ENCODE data around the gene MAPKAPK2. TPM values are rescaled to one million over a fixed set of nuclear protein-coding genes. Genes with fewer than 3 reads are reported as not detected.

The MAPKAPK2 gene
- polyA plus RNA-seq, 1 donor (not counting 4 experiments of a cell fraction or from before 2014, with no cell fraction given), result 41.5 TPM

DNA sequence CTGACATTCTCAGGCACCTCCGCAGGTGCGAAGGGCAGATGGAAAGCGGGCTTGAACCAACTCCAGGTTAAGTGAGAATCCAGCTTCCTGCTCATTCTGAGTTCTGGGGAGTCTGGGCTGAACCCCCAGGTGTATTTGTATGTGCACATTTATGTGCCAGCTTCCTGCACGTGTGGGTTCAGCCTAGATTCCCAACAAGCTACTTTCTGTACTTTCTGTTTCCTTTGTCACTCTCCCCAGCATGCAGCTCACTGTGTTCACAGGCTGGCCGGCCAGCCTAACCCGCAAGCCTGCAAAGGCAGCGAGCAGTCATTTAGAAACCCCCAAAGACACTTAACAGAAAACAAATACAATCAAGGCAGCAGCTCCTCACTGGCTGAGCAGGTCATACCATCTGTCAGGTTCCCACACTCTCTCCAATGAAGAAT lies 84.6 kb downstream of the MAPKAPK2 start:
- FAIRE-seq (no peak), DNase-seq (ENCODE audit: low read depth, low spot score) (no peak)
- no peaks in the 10 kb centered on the region for H3K9me3 ChIP-seq (ENCODE audit: control insufficient read depth, low read depth, low read length)
- H3K36me3 ChIP-seq (ENCODE audit: control insufficient read depth in 2 of 2, extremely low read depth in 1 of 2, insufficient read depth in 2 of 2, low read length in 2 of 2), result no peaks in the 10 kb centered on the region
- H3K27ac ChIP-seq (ENCODE audit: control insufficient read depth, insufficient read depth, low read length), result no peak overlapping the region
- H2AFZ ChIP-seq (ENCODE audit: control insufficient read depth, low read length), result no peak overlapping the region
- H3K79me2 ChIP-seq (ENCODE audit: control insufficient read depth, insufficient read depth, low read length), result no peaks in the 10 kb centered on the region
- no peak overlapping the region for H3K9ac ChIP-seq (ENCODE audit: control insufficient read depth, extremely low read depth, insufficient read depth, low read length)
- no peak overlapping the region for H3K4me3 ChIP-seq (ENCODE audit: control insufficient read depth in 2 of 3, extremely low read depth in 1 of 3, insufficient read depth in 2 of 3, low read depth in 1 of 3, low read length in 3 of 3)
- H3K27me3 ChIP-seq (ENCODE audit: control insufficient read depth, extremely low read depth, insufficient read depth, low read length), result peaks cover 32% of the 10 kb centered on the region
- H3K9me1 ChIP-seq (ENCODE audit: control insufficient read depth, extremely low read depth, insufficient read depth, low read length), result no peaks in the 10 kb centered on the region
- H4K20me1 ChIP-seq (ENCODE audit: control insufficient read depth, extremely low read depth, insufficient read depth, low read length), result no peaks in the 10 kb centered on the region
- peaks cover 5% of the 10 kb centered on the region for H3K4me1 ChIP-seq (ENCODE audit: control insufficient read depth, extremely low read depth, insufficient read depth, low read length)
- TF ChIP-seq, protein P1, sequence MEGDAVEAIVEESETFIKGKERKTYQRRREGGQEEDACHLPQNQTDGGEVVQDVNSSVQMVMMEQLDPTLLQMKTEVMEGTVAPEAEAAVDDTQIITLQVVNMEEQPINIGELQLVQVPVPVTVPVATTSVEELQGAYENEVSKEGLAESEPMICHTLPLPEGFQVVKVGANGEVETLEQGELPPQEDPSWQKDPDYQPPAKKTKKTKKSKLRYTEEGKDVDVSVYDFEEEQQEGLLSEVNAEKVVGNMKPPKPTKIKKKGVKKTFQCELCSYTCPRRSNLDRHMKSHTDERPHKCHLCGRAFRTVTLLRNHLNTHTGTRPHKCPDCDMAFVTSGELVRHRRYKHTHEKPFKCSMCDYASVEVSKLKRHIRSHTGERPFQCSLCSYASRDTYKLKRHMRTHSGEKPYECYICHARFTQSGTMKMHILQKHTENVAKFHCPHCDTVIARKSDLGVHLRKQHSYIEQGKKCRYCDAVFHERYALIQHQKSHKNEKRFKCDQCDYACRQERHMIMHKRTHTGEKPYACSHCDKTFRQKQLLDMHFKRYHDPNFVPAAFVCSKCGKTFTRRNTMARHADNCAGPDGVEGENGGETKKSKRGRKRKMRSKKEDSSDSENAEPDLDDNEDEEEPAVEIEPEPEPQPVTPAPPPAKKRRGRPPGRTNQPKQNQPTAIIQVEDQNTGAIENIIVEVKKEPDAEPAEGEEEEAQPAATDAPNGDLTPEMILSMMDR (optimal IDR thresholded peaks at IDR 0.05 in 1 of 3, IDR thresholded peaks at IDR 0.05 in 1 of 3, conservative IDR thresholded peaks at IDR 0.05 in 1 of 3; ENCODE audit: extremely low read depth in 1 of 3, insufficient read depth in 2 of 3, low read length in 3 of 3), result no peak
- H3K4me2 ChIP-seq (ENCODE audit: control insufficient read depth, extremely low read depth, insufficient read depth, low read depth, low read length), result no peak overlapping the region
- dilution Hi-C loops (cut with MboI; ENCODE audit: extremely low pct_ligation_motif_present, low sequenced_read_pairs), result loop anchor here (25.0 kb wide), 1 partner anchor 218 kb away; no protein-coding TSS in a partner anchor

DNA sequence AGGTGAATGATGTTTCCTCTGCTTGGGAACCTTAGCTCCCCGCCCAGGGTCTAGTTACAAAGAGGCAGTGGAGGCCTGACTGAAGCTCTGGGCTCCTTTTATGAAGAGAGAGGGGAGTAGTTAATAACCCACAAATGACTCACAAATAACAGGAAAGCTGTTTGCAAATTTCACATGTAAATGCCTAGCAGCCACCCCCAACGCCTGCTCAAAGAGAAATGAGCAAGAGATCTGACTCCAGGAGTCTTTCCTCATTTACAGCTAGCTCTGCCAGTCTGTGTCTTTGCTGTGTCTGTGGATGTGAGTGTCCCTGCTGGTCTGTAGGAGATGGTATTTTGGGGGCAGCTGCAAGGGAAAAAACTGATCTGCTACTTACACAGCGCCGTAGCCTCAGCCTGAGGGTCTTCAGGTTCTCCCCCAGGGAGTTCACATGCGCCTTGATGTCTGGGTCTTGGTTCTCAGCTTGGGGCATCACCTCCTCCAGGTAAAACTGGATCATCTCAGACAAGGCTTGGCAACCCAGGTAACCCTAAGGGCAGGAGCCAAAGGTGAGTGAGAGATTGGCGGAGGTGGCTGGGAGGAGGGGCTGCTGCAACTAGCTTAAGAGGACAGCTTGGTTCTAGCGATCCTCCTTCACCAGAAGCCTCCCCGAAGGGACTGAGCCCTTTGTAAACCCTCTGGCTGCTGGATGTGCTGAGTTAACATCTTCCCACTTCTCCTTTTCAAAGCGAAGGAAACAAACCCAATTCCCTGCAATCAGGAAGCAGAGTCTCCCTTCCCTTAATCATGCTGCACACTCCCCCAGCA lies 86.0 kb downstream of the MAPKAPK2 start, which contains the start of gene IL19:
IL19 (plus strand) TSS at position 243 of the 807 bp plus-strand sequence. CDS start 65,890 bp downstream, outside the sequence.
- DNase-seq (ENCODE audit: low read depth, low spot score), result no peak
- Histone ChIP-seq H3K4me1 (ENCODE audit: control insufficient read depth, extremely low read depth, insufficient read depth, low read length) (peaks cover 5% of the 10 kb centered on the region), H4K20me1 (ENCODE audit: control insufficient read depth, extremely low read depth, insufficient read depth, low read length) (no peaks in the 10 kb centered on the region), H3K9me3 (ENCODE audit: control insufficient read depth, low read depth, low read length) (no peaks in the 10 kb centered on the region), H3K27me3 (ENCODE audit: control insufficient read depth, extremely low read depth, insufficient read depth, low read length) (peaks cover 38% of the 10 kb centered on the region), H3K27ac (ENCODE audit: control insufficient read depth, insufficient read depth, low read length) (no peak within 1 kb of the TSS), H3K9ac (ENCODE audit: control insufficient read depth, extremely low read depth, insufficient read depth, low read length) (no peak within 1 kb of the TSS), H3K4me3 (ENCODE audit: control insufficient read depth in 2 of 3, extremely low read depth in 1 of 3, insufficient read depth in 2 of 3, low read depth in 1 of 3, low read length in 3 of 3) (no peak within 1 kb of the TSS), H3K36me3 (ENCODE audit: control insufficient read depth in 2 of 2, extremely low read depth in 1 of 2, insufficient read depth in 2 of 2, low read length in 2 of 2) (no peaks in the 10 kb centered on the region), H3K9me1 (ENCODE audit: control insufficient read depth, extremely low read depth, insufficient read depth, low read length) (no peaks in the 10 kb centered on the region), H3K79me2 (ENCODE audit: control insufficient read depth, insufficient read depth, low read length) (no peaks in the 10 kb centered on the region), H2AFZ (ENCODE audit: control insufficient read depth, low read length) (no peak within 1 kb of the TSS), H3K4me2 (ENCODE audit: control insufficient read depth, extremely low read depth, insufficient read depth, low read depth, low read length) (no peak within 1 kb of the TSS)
- TF ChIP-seq, protein P1 (optimal IDR thresholded peaks at IDR 0.05 in 1 of 3, IDR thresholded peaks at IDR 0.05 in 1 of 3, conservative IDR thresholded peaks at IDR 0.05 in 1 of 3; ENCODE audit: extremely low read depth in 1 of 3, insufficient read depth in 2 of 3, low read length in 3 of 3), result no peak
- TF ChIP-seq EZH2 (IDR thresholded peaks at IDR 0.05; ENCODE audit: low read length), result no peak
- dilution Hi-C loops (cut with MboI; ENCODE audit: extremely low pct_ligation_motif_present, low sequenced_read_pairs), result loop anchor here (25.0 kb wide), 1 partner anchor 217 kb away; no protein-coding TSS in a partner anchor
- FAIRE-seq, result no peak
